Vagina (tissue), 2 donors: ENCODE data around the gene CEP89.

Experiments
- POLR2A ChIP-seq, 2 donors: fragments of 450-650 bp; IDR thresholded peaks; one replicate each; pipeline ENCODE4 v1.6.1; 2017; ENCODE audit warnings: antibody characterized with exemption in 2 of 2, mild to moderate bottlenecking in 2 of 2, moderate library complexity in 2 of 2
- TF ChIP-seq, protein P1 (sequence below), 3 experiments: fragments of 450-650 bp in 2 of 3; fragments of 200-600 bp in 1 of 3; sonication (generic) in 1 of 3; IDR thresholded peaks; one replicate each; pipeline ENCODE4 v1.5.1; 2017 to 2019; ENCODE audit warnings: antibody characterized with exemption in 3 of 3, mild to moderate bottlenecking in 2 of 3, moderate library complexity in 2 of 3

DNA sequence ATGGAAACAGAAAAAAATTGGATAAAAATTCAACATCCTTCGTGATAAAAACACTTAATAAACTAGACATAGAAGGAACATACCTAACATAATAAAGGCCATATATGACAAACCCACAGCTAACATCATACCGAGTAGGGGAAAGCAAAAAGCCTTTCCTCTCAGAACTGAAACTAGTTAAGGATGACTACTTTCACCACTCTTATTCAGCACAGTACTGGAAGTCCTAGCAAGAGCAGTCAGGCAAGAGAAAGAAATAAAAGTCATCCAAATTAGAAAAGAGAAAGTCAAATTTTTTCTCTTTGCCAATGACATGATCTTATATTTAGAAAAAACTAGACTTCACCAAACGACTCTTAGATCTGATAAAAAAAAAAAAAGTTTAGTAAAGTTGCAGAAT, 76.4 kb downstream of the CEP89 start:
- no peak for TF ChIP-seq POLR2A (IDR thresholded peaks at IDR 0.05)
- TF ChIP-seq, protein P1, sequence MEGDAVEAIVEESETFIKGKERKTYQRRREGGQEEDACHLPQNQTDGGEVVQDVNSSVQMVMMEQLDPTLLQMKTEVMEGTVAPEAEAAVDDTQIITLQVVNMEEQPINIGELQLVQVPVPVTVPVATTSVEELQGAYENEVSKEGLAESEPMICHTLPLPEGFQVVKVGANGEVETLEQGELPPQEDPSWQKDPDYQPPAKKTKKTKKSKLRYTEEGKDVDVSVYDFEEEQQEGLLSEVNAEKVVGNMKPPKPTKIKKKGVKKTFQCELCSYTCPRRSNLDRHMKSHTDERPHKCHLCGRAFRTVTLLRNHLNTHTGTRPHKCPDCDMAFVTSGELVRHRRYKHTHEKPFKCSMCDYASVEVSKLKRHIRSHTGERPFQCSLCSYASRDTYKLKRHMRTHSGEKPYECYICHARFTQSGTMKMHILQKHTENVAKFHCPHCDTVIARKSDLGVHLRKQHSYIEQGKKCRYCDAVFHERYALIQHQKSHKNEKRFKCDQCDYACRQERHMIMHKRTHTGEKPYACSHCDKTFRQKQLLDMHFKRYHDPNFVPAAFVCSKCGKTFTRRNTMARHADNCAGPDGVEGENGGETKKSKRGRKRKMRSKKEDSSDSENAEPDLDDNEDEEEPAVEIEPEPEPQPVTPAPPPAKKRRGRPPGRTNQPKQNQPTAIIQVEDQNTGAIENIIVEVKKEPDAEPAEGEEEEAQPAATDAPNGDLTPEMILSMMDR (IDR thresholded peaks at IDR 0.05): no peak
